Endothelial cell (in vitro differentiated cells): Measurements from ENCODE around the gene ADAP2. TPM values are rescaled to one million over a fixed set of nuclear protein-coding genes. Genes with fewer than 3 reads are reported as not detected.
"Not testable (repeated sequence)": the region's sequence is repeated elsewhere in the genome, so short reads cannot be mapped to it uniquely, and the experiment has no call there.

Experiments
- DNase-seq: peaks from one replicate; pipeline ENCODE4 v3.0.0; 2021; ENCODE audit warnings: low spot score
- H3K27ac Mint-ChIP-seq: one replicate; pipeline ENCODE4 v1.8.0; 2021; ENCODE audit warnings: mixed read lengths, inconsistent platforms; ENCODE audit not compliant: unreplicated experiment
- H3K27me3 Mint-ChIP-seq: one replicate; pipeline ENCODE4 v1.8.0; 2021; ENCODE audit warnings: mild to moderate bottlenecking, moderate library complexity, mixed read lengths, inconsistent platforms; ENCODE audit not compliant: unreplicated experiment
- H3K36me3 Mint-ChIP-seq: one replicate; pipeline ENCODE4 v1.8.0; 2021; ENCODE audit warnings: mild to moderate bottlenecking, low read depth, mixed read lengths, inconsistent platforms; ENCODE audit not compliant: unreplicated experiment
- H3K4me1 Mint-ChIP-seq: one replicate; pipeline ENCODE4 v1.8.0; 2021; ENCODE audit warnings: mild to moderate bottlenecking, mixed read lengths, inconsistent platforms; ENCODE audit not compliant: unreplicated experiment
- H3K4me3 Mint-ChIP-seq: one replicate; pipeline ENCODE4 v1.8.0; 2021; ENCODE audit warnings: mild to moderate bottlenecking, mixed read lengths, inconsistent platforms; ENCODE audit not compliant: unreplicated experiment
- H3K9me3 Mint-ChIP-seq: one replicate; pipeline ENCODE4 v1.8.0; 2021; ENCODE audit warnings: mixed read lengths, inconsistent platforms; ENCODE audit not compliant: unreplicated experiment
- CTCF ChIP-seq: fragments of 200-600 bp; sonication (generic); IDR thresholded peaks from one replicate; pipeline ENCODE4 v1.5.0; 2021; ENCODE audit warnings: antibody characterized with exemption; ENCODE audit not compliant: unreplicated experiment
- total RNA-seq: library from RNA; stranded (reverse); fragmentation: NEBNext Ultra II Directional; extraction: Animal tissue kit (Norgen Biotek cat#: 25700); gene quantifications from one replicate; pipeline ENCODE4 v1.2.1, GENCODE V29; 2021; ENCODE audit not compliant: unreplicated experiment

The ADAP2 gene
- total RNA-seq, 1 donor from 2014 or later = 0.95 TPM

GRCh38 chr17:30969989-30970830, 48.5 kb downstream of the ADAP2 start:
- DNase-seq = peak; percentile 12
- peaks cover 8% of the 10 kb centered on the region for H3K36me3 Mint-ChIP-seq
- H3K27me3 Mint-ChIP-seq = peaks cover 7% of the 10 kb centered on the region
- peak overlapping the region; percentile 97 for H3K4me3 Mint-ChIP-seq
- peak overlapping the region; percentile 57 for H3K27ac Mint-ChIP-seq
- H3K9me3 Mint-ChIP-seq = no peaks in the 10 kb centered on the region
- peaks cover 15% of the 10 kb centered on the region for H3K4me1 Mint-ChIP-seq
- TF ChIP-seq CTCF = no peak

- peaks cover 8% of the 10 kb centered on the region for H3K36me3 Mint-ChIP-seq
These were observed 49.3 kb downstream of the ADAP2 start, which contains the start of gene RNF135 for GRCh38 chr17:30970831-30971567. TSS of gene RNF135 (plus strand) at chr17:30971039. CDS start at chr17:30971074, 35 bp downstream.

GRCh38 chr17:30975042-30975820, 53.5 kb downstream of the ADAP2 start:
- peaks cover 3% of the 10 kb centered on the region for H3K27me3 Mint-ChIP-seq
- peak overlapping the region; percentile 18 for H3K4me3 Mint-ChIP-seq
- peaks cover 12% of the 10 kb centered on the region for H3K4me1 Mint-ChIP-seq
- peaks cover 8% of the 10 kb centered on the region for H3K36me3 Mint-ChIP-seq
- H3K27ac Mint-ChIP-seq = no peak overlapping the region
- H3K9me3 Mint-ChIP-seq = no peaks in the 10 kb centered on the region
- no peak for DNase-seq
- TF ChIP-seq CTCF = no peak

More at GRCh38 chr17:30970831-30971567, 49.3 kb downstream of the ADAP2 start, which contains the start of gene RNF135:
- peak within 1 kb of the TSS; percentile 97 for H3K4me3 Mint-ChIP-seq
- peak; percentile 20 for TF ChIP-seq CTCF
- H3K4me1 Mint-ChIP-seq = peaks cover 15% of the 10 kb centered on the region
- peak; percentile 67 for DNase-seq
- no peaks in the 10 kb centered on the region for H3K9me3 Mint-ChIP-seq
- H3K27me3 Mint-ChIP-seq = peaks cover 5% of the 10 kb centered on the region
- peak within 1 kb of the TSS; percentile 67 for H3K27ac Mint-ChIP-seq

GRCh38 chr17:30979919-30980318, 58.2 kb downstream of the ADAP2 start:
- H3K27ac Mint-ChIP-seq, DNase-seq, H3K4me1 Mint-ChIP-seq, H3K4me3 Mint-ChIP-seq, H3K9me3 Mint-ChIP-seq, H3K27me3 Mint-ChIP-seq, H3K36me3 Mint-ChIP-seq: not testable (repeated sequence)
